RPMI7951 (cell line): ENCODE results near the gene TUBGCP3. TPM values are rescaled to one million over a fixed set of nuclear protein-coding genes. Genes with fewer than 3 reads are reported as not detected.

Source experiments
- DNase-seq: peaks from one replicate; pipeline ENCODE4 v3.0.0-alpha.2; 2012; ENCODE audit warnings: low read depth
- total RNA-seq: library from RNA; depleted of rRNA; stranded (reverse); fragments of >200 nt; shearing (Covaris generic); gene quantifications from 2 replicates; pipeline ENCODE4 v1.2.3, GENCODE V29; 2014

Gene TUBGCP3
- total RNA-seq, 1 experiment from 2014 or later: 17.3 TPM

GRCh38 chr13:112483299-112483698 lies 104.7 kb downstream of the TUBGCP3 start:
- DNase-seq: no peak

GRCh38 chr13:112481458-112481857 lies 106.5 kb downstream of the TUBGCP3 start:
- peak; percentile 17 for DNase-seq

GRCh38 chr13:112479389-112479788 lies 108.6 kb downstream of the TUBGCP3 start:
- DNase-seq: no peak

- DNase-seq: no peak
These were observed 110.8 kb downstream of the TUBGCP3 start for GRCh38 chr13:112477070-112477619.

DNA sequence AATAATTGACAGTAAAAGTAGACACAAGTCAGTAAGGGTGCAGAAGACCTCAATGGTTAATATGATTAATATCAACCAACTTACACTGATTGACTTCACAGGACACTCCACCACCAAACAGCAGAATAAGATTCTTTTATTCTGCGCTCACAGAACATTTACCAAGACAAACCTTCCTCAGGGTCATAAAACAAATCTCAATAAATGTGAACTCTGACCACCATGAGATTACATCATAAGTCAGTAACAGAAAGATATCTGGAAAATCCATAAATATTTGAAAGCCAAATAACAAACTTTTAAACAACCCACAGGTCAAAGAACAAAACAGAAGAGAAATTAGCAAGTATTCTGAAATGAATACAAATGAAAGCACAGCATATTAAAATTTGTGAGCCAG lies 112.1 kb downstream of the TUBGCP3 start:
- no peak for DNase-seq

GRCh38 chr13:112474869-112475268 lies 113.1 kb downstream of the TUBGCP3 start:
- DNase-seq: no peak

DNA sequence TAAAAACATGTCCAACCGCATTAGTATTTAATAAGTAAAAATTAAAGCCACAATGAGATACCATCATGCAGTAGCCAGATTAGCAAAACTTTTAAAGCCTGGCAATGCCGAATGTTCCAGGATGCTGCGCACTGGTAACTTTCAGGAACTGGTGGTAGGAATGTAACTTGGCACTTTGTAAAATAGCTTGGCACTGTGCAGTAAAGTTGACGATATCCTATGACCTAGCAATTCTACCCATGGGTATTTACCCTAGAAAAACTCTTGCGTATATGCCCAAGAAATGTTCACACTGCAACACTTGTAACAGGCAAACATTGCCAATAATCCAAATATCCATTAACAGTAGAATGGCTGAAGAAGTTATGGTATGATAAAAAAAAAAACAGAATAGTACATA lies 114.1 kb downstream of the TUBGCP3 start:
- no peak for DNase-seq

- no peak for DNase-seq
These were observed 118.7 kb downstream of the TUBGCP3 start for GRCh38 chr13:112469071-112469745.

- no peak for DNase-seq
These were observed 119.9 kb downstream of the TUBGCP3 start for GRCh38 chr13:112468069-112468468.

DNA sequence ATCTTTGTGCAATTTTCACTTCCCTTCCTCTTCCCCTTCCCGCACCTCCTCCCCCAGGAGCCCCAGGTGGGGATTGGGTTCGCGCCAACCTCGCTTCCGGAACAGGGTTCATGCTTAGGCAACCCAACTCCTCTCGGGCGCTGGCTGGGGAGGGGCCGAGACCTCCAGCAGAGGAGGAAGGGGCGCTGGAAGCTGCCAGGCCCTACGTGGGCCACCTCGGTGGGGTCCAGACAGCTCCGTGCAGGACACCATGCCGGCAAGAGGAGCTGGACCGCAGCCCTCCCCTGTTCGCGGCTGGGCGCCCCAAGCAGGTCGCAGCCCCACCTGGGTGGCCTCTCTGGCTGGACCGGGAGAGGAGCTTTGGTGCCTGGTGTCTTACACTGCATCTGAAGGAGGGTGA lies 120.7 kb downstream of the TUBGCP3 start:
- no peak for DNase-seq

GRCh38 chr13:112466132-112467058 lies 121.6 kb downstream of the TUBGCP3 start:
- no peak for DNase-seq

GRCh38 chr13:112465251-112466131 lies 122.5 kb downstream of the TUBGCP3 start:
- DNase-seq: no peak

DNA sequence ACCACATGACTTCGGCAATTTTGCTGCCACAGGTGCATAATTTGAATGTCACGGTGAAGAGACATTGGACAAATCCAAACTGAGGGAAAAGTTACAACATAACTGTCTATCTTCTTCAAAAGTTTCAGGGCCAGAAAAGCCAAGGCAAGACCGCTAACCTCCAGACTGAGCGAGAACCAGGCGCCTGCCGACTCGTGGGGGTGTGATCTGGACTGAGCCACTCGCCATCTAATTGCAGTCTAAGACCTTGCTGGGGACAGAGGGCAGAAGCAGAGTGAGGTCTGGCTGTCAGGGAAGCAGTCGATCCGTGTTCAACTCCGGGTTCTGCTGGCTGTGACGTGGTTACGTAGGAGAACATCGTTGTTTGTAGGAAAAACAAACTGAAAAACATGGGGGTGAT lies 123.2 kb downstream of the TUBGCP3 start:
- no peak for DNase-seq

GRCh38 chr13:112462408-112462807 lies 125.5 kb downstream of the TUBGCP3 start:
- no peak for DNase-seq

GRCh38 chr13:112457485-112457884 lies 130.5 kb downstream of the TUBGCP3 start:
- no peak for DNase-seq

DNA sequence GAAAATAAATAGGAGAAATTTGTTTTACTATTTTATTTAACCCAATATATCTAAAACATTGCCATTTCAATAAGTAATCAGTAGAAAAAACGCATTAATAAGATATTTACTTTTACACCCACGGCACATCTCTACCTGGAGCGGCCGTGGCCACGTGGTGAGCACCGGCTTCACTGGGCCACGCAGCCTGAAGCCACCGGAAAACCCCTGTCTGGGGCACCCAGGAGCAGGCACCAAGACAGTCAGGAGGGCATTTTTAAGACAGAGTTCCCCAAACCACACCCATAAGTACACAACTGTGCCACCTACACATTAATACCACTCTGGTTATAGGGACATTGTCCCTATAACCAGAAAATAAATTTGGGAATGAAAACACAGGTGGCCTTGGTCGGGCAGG lies 130.9 kb downstream of the TUBGCP3 start:
- DNase-seq: no peak

DNA sequence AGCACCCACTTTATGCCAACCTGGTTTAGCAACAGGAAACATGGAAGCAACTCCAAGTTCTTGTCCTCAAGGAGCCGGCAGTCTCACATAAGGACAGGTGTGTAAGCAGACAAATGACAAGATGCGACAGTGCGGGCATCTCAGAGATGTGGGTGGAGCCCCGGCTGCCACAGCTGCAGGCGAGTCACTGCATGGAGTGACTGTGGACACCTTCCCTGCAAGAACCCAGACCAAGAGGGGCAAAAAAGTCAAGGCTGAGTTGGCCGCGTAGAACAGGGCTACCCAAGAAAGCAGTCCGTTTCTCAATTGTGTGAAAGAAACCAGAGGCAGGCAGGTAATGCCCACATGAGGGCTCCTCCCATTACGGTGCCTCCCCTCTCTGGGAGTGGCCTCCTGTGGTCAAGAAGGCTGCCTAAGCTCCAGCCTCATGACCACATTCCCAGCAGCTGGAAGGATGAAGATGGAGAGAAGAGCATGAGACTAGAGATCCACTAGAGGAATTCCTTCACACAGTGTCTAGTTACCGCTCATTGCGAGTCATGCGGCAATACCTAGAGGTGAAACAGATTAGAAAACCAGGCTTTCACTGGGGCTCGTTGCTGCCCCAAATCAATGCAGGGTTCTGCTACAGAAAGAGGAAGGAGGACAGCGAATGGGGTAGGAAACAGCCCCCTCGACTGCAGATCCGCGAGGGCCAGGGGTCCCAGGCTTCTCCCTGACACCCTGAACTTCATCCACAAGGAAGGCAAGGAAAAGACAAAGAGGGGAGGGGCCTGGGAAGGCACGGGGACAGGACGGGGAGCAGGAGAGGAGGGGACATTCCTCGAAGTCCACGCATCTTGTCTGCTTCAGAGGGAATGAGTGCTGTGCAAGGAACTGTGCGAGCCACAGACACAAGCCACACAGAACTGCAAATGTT lies 131.6 kb downstream of the TUBGCP3 start:
- DNase-seq: no peak

- DNase-seq: no peak
These were observed 132.4 kb downstream of the TUBGCP3 start for GRCh38 chr13:112455476-112456059.

GRCh38 chr13:112454648-112455334 lies 133.2 kb downstream of the TUBGCP3 start:
- DNase-seq: no peak
